Measurements from ENCODE around the gene SOWAHA. TPM values are rescaled to one million over a fixed set of nuclear protein-coding genes. Genes with fewer than 3 reads are reported as not detected.
A peak's percentile ranks its signal among the peaks of the same experiment; 100 is the strongest.

Gene SOWAHA
- total RNA-seq, 1 donor from 2014 or later: not detected

DNA sequence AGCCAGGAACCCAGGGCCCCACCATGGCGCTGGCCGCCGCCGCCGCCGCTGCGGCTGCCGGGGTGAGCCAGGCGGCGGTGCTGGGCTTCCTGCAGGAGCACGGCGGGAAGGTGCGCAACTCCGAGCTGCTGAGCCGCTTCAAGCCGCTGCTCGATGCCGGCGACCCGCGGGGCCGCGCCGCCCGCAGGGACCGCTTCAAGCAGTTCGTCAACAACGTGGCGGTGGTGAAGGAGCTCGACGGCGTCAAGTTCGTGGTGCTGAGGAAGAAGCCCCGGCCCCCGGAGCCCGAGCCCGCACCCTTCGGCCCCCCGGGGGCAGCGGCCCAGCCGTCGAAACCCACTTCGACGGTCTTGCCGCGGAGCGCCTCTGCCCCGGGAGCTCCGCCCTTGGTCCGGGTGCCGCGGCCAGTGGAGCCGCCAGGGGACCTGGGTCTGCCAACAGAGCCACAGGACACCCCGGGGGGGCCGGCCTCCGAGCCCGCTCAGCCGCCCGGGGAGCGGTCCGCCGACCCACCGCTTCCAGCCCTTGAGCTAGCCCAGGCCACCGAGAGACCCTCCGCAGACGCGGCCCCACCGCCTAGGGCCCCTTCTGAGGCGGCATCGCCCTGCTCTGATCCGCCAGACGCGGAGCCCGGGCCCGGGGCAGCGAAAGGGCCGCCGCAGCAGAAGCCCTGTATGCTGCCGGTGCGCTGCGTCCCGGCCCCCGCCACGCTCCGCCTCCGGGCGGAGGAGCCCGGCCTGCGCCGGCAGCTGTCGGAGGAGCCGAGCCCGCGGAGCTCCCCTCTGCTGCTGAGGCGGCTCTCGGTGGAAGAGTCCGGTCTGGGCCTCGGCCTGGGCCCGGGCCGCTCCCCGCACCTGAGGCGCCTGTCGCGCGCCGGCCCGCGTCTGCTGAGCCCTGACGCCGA lies 749 bp downstream of the SOWAHA start:
- POLR2A ChIA-PET: interaction anchor here (0.6 kb wide), 1 partner anchor 283 kb away, joined by 3 read pairs; no protein-coding TSS in a partner anchor
- TF ChIP-seq, protein P1, sequence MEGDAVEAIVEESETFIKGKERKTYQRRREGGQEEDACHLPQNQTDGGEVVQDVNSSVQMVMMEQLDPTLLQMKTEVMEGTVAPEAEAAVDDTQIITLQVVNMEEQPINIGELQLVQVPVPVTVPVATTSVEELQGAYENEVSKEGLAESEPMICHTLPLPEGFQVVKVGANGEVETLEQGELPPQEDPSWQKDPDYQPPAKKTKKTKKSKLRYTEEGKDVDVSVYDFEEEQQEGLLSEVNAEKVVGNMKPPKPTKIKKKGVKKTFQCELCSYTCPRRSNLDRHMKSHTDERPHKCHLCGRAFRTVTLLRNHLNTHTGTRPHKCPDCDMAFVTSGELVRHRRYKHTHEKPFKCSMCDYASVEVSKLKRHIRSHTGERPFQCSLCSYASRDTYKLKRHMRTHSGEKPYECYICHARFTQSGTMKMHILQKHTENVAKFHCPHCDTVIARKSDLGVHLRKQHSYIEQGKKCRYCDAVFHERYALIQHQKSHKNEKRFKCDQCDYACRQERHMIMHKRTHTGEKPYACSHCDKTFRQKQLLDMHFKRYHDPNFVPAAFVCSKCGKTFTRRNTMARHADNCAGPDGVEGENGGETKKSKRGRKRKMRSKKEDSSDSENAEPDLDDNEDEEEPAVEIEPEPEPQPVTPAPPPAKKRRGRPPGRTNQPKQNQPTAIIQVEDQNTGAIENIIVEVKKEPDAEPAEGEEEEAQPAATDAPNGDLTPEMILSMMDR (IDR thresholded peaks at IDR 0.05): no peak
- H3K9me3 Mint-ChIP-seq: no peaks in the 10 kb centered on the region

DNA sequence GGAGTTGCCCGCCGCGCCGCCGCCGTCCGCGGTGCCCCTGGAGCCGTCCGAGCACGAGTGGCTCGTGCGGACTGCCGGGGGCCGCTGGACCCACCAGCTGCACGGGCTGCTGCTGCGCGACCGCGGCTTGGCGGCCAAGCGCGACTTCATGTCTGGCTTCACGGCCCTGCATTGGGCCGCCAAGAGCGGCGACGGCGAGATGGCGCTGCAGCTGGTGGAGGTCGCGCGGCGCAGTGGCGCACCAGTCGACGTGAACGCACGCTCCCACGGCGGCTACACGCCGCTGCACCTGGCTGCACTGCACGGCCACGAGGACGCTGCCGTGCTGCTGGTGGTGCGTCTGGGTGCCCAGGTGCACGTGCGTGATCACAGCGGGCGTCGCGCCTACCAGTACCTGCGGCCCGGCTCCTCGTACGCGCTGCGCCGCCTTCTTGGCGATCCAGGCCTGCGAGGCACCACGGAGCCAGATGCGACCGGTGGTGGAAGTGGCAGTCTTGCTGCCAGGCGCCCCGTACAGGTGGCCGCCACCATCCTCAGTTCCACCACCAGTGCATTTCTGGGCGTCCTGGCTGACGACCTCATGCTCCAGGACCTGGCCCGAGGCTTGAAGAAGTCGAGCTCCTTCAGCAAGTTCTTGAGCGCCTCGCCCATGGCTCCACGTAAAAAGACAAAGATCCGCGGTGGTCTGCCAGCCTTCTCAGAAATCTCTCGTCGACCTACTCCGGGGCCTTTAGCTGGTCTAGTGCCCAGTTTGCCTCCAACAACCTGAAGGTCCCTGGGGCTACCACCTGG lies 1.6 kb downstream of the SOWAHA start:
- POLR2A ChIA-PET: no interaction called here
- CTCF ChIA-PET: no interaction called here

More for the DNA sequence above, 749 bp downstream of the SOWAHA start:
- no peaks in the 10 kb centered on the region for H3K36me3 Mint-ChIP-seq (ENCODE audit: low read depth)
- intact Hi-C loops (cut with micrococcal nuclease): loop anchor here (2.0 to 5.0 kb wide), 2 partner anchors 17 to 37 kb away; partner anchors contain the start of genes SEPTIN8 and SHROOM1
- peaks cover 32% of the 10 kb centered on the region for H3K27me3 Mint-ChIP-seq
- H3K4me3 Mint-ChIP-seq: no peak overlapping the region
- ATAC-seq (ENCODE audit: low read depth) (peak; percentile 63), DNase-seq (peak; percentile 47)
- H3K4me1 Mint-ChIP-seq: peaks cover 10% of the 10 kb centered on the region
- CTCF ChIA-PET: no interaction called here
- H3K27ac Mint-ChIP-seq: no peak overlapping the region

DNA sequence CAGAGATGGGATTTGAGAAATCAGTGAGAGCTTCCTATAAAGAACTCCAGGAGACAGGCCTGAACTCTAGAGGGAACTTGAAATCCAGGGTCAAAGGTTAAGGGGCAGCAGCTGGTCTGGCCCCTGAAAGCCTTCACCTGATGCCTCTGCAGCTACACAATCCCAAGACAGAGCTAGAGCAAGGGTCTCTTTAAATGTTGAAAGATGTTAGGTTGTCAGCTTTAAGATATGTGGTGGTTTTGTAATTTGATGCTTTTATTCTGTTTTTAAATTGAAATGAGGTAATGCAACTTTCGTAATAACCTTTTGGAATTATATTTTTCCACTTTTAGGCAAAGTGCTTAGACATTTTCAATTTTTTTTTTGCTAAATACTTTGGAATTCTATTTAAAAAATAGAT lies 2.4 kb downstream of the SOWAHA start:
- intact Hi-C loops (cut with micrococcal nuclease): loop anchor here (5.0 kb wide), 1 partner anchor 158 kb away; the partner anchor contains the start of gene IL13
- H3K36me3 Mint-ChIP-seq (ENCODE audit: low read depth): no peaks in the 10 kb centered on the region

More for the DNA sequence above, 1.6 kb downstream of the SOWAHA start:
- TF ChIP-seq, protein P1 (IDR thresholded peaks at IDR 0.05): no peak
- Mint-ChIP-seq H3K4me1 (peaks cover 15% of the 10 kb centered on the region), H3K4me3 (peak overlapping the region; percentile 46), H3K27me3 (peaks cover 32% of the 10 kb centered on the region), H3K36me3 (ENCODE audit: low read depth) (no peaks in the 10 kb centered on the region), H3K9me3 (no peaks in the 10 kb centered on the region), H3K27ac (no peak overlapping the region)
- intact Hi-C loops (cut with micrococcal nuclease): loop anchor here (5.0 kb wide), 2 partner anchors 37 to 157 kb away; partner anchors contain the start of genes IL13 and SEPTIN8
- ATAC-seq (ENCODE audit: low read depth): no peak
- no peak for DNase-seq

DNA sequence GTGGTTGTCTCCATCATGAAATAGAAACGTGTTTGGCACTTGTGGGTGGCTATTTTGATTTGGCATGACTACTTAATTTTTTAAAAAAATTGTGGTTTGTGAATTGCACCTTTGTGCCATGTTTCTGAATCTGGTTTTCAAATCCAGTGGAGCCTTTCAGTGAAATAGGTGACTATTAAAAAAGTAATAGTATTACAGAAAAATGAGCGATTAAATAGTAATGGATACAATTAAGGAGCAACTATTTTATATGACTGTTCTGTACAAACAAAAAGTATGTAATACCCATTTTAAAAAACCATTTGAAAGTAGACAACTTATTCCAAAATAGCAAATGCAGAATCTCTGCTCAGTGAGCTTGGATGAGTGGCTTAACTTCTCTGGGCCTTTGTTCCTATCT lies 3.0 kb downstream of the SOWAHA start:
- ChIA-PET POLR2A (no interaction called here), CTCF (no interaction called here)
- Mint-ChIP-seq H3K36me3 (ENCODE audit: low read depth) (no peaks in the 10 kb centered on the region), H3K4me1 (peaks cover 22% of the 10 kb centered on the region), H3K27ac (no peak overlapping the region), H3K27me3 (peaks cover 27% of the 10 kb centered on the region), H3K4me3 (no peak overlapping the region), H3K9me3 (no peaks in the 10 kb centered on the region)
- DNase-seq (no peak), ATAC-seq (ENCODE audit: low read depth) (no peak)
- TF ChIP-seq, protein P1 (IDR thresholded peaks at IDR 0.05): no peak
- intact Hi-C loops (cut with micrococcal nuclease): loop anchor here (5.0 kb wide), 1 partner anchor 159 kb away; the partner anchor contains the start of gene IL13

More for the DNA sequence above, 2.4 kb downstream of the SOWAHA start:
- CTCF ChIA-PET: no interaction called here
- no peak for ATAC-seq (ENCODE audit: low read depth)
- TF ChIP-seq, protein P1 (IDR thresholded peaks at IDR 0.05): no peak
- Mint-ChIP-seq H3K27ac (no peak overlapping the region), H3K4me1 (peaks cover 22% of the 10 kb centered on the region), H3K9me3 (no peaks in the 10 kb centered on the region), H3K27me3 (peaks cover 33% of the 10 kb centered on the region), H3K4me3 (no peak overlapping the region)
- DNase-seq: no peak
- POLR2A ChIA-PET: no interaction called here
